GM18873 (cell line): ENCODE measurements around the gene TBC1D9B.

Source experiments
- ATAC-seq: cut with Tn5 transposase; IDR thresholded peaks from one replicate; pipeline ENCODE4 v1.9.1; 2021; ENCODE audit warnings: mild to moderate bottlenecking, moderate library complexity, moderate number of reproducible peaks; ENCODE audit not compliant: unreplicated experiment, low FRiP score

Gene TBC1D9B

DNA sequence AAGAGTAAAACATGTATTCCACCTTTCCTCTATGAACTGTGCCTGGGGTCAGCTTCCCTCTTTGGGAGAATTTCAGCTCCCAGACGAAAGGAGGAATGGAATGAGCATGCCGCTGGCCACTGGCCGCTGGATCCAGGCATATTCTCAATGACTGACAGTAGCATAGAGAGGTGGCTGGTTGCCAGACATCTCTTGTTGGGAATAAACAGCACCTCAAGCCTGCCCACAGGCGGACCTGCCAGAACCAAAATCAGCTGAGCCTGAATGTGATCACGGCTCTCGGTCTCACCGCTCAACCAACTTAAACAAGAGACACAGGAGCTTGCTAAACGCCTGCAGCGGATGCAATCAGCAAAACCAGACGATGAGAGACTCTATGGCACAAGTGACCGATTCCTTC lies 20.6 kb downstream of the TBC1D9B start:
- ATAC-seq, result no peak

DNA sequence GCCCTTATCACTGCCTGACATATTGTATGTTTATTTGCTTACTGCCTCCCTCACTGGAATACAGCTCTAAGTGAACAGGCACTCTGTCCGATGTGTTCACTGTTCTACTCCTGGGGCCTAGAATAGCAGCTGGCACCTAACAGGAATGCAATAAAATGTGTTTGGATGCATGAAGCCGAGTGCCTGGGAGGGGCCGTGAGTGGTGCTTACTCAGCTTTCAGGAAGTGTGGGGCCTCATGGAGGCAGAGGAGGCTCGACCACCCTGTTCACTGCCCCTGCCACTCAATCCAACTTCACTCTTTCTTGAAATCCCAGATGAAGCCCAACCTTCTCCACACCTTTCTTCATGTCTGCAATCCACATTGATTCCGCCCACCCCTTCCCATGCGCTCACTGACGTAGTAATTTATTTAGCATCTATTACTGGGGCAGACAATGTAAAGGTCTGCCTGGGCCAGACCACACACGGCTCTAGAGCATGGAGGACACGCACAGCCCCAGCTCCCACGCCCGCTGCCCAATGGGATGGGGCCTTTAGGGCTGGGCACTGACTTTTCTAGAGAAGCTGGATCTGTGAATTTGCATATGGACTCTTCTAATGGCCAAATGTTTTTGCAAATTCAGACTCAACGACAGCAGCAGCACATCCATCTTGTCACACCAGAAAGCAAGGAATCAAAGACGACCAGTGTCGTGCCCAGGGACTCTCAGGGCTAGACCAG lies 21.3 kb downstream of the TBC1D9B start:
- no peak for ATAC-seq

DNA sequence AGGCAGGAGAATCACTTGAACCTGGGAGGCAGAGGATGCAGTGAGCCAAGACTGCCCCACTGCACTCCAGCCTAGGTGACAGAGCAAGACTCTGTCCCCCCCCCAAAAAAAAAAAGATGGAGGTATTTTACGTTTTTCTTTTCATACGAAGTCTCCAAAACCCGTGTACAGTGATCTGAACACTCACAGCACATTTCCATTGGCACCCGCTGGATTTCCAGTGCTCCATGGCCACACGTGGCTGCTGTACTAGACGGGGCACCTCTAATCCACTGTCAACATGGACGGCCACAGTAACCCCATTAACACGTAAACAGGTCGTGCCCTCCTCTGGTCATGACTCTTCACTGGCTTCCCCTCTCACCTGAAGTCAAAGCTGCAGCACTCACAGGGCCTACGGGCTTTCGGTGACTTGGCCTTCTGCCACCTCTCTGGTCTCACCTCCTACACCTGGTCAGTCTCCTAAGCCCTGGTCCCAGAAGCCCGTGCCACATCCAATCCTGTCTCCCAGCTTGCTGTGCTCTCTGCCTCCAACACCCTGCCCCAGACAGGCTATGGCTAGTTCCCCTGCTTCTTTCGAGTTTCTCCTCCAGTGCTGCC lies 22.1 kb downstream of the TBC1D9B start:
- no peak for ATAC-seq

DNA sequence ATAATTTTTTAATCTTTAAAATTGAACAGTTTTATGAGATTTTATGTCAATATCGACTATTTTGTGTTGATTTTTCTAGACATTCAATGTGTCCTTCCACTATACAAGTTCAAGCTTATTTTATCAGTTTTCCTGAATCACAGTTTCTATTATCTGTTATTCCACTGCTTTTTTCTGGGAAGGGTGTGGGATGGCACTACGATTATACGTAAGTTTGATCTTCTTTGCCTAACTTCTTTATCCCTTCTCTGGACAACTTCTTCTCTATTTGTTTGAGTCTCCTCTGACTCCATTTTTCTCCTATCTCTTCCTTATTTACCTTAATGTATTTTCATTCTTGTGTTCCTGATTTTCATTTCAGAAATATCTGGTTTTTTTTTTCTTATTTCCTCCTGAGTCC lies 24.5 kb downstream of the TBC1D9B start:
- no peak for ATAC-seq

DNA sequence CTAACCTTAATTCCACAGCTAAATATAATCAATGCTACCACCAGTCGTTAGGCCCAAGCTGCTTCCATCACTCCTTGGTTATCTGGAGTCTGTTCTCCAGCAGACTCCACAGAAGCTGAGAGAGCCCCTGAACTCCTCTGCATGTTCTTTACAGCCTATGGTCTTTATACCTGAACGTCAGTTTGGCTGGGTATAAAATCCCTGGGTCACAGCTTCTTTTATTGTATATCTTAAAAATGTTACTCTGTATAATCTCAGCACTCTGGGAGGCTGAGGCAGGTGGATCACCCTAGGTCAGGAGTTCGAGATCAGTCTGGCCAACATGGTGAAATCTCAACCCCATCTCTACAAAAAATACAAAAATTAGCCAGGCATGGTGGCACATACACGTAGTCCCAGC lies 25.4 kb downstream of the TBC1D9B start:
- no peak for ATAC-seq

DNA sequence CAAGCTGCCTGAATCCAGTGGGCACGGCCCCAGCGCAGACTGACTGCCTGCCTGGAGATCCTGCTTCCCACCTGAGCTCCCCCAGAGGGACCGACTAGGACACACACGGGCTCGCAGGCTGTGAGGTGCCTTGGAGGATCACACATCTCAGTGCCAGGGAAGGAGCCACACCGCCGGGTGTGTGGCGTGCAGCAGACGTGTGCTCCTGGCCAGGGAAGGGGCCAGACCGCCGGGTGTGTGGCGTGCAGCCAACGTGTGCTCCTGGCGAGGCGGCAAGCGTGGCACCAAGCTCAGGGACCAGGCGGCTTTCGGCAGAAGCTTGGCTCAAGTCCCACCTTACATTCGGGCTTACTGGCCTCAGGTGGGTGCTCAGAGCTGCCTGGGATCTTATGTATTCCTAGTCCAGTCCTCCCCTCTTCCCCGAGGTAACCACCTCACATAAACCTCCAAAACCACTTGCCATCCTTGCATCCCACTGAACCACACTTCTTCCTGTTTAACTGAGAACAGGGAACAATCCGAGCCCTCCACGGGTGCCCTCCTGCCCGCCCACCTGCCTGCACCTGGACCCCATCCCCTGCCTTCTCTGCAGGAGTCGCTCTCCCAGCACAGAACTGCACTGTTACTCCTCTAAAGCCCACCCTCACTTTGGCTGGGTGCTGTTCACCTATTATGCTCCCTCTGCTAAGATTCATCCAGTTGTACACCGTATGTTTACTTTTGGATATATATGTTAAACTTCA lies 26.7 kb downstream of the TBC1D9B start:
- ATAC-seq, result no peak

GRCh38 chr5:179880066-179880650 lies 27.5 kb downstream of the TBC1D9B start:
- ATAC-seq, result no peak

GRCh38 chr5:179879690-179880010 lies 28.0 kb downstream of the TBC1D9B start:
- no peak for ATAC-seq

GRCh38 chr5:179879003-179879689 lies 28.6 kb downstream of the TBC1D9B start:
- no peak for ATAC-seq

DNA sequence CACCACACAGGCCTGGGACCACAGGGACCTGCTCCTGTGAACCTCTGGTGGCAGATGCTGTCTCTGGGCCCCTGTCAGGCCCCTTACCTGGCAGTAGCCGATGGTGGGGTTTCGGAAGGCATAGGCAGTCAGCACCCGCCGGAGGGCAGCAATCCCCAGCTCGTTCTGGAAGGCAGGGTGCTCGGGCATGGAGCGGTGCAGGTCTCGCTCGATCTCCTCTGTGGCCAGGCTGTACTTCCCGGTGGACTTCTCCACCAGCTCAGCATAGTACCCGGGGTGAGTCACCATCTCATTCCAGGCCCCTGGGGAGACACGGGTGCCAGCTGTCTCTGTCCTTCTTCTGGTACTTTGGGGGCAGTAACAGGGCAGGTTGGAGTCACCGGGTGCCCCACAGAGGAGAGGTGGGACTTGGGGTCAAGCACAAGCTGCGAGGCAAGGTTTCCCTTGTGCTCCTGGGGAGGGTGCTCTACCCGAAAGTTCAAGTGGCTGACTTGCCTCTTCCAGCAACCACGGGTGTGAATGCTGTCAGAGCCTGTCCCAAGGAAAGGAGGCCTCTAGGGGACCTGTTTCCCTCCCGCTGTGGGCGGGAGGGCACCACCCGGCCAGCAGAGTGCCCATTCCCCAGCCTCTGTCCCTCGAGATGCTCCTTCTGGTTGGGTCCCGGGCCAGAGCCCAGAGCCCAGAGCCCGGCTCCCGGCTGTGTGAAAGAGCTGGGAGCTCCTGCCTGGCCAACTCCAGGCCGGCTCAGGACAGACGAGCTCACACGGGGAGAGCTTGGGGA lies 29.3 kb downstream of the TBC1D9B start:
- ATAC-seq, result no peak

GRCh38 chr5:179876610-179876952 lies 31.1 kb downstream of the TBC1D9B start:
- ATAC-seq, result no peak

- no peak for ATAC-seq
Observed at GRCh38 chr5:179875741-179876609, 31.7 kb downstream of the TBC1D9B start.

GRCh38 chr5:179874536-179875292 lies 33.0 kb downstream of the TBC1D9B start:
- no peak for ATAC-seq

DNA sequence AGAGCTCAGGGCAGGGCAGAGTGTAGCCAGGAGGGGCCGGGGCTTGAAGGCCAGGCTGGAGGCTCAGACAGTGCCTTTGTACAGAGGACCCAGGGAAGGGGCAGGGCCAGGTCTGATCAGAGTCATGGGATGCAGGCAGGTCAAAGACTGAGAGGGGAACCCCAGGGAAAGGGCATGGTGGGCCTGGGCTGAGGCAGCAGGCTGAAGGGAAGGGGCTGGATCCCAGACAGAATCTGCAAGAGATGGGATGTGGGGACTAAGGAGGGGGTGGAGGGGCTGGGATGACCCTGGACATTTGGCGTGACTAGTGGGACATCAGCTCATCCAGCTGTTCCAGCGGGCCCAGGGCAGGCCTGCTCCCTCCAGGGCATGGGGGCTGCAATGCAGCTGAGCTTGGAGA lies 33.6 kb downstream of the TBC1D9B start:
- no peak for ATAC-seq

GRCh38 chr5:179873588-179874110 lies 34.0 kb downstream of the TBC1D9B start:
- no peak for ATAC-seq

- ATAC-seq, result no peak
Observed at GRCh38 chr5:179872828-179873575, 34.7 kb downstream of the TBC1D9B start.

GRCh38 chr5:179872055-179872827 lies 35.5 kb downstream of the TBC1D9B start:
- no peak for ATAC-seq
